Measurements from ENCODE around the gene FXYD6.

The FXYD6 gene

GRCh38 chr11:117876341-117877119 is at the start of gene FXYD6:
FXYD6 (minus strand) TSS chr11:117876658; CDS start chr11:117842776, 33,882 bp downstream.
- TF ChIP-seq CTCF (IDR thresholded peaks at IDR 0.05): no peak

GRCh38 chr11:117925198-117925925 is 48.9 kb upstream of the FXYD6 start:
- TF ChIP-seq CTCF (IDR thresholded peaks at IDR 0.05): no peak

GRCh38 chr11:117924631-117925170 is 48.2 kb upstream of the FXYD6 start:
- TF ChIP-seq CTCF (IDR thresholded peaks at IDR 0.05): no peak

- TF ChIP-seq CTCF (IDR thresholded peaks at IDR 0.05): no peak
These were observed 47.3 kb upstream of the FXYD6 start for GRCh38 chr11:117923773-117924172.

GRCh38 chr11:117923275-117923674 is 46.8 kb upstream of the FXYD6 start:
- no peak for TF ChIP-seq CTCF (IDR thresholded peaks at IDR 0.05)

GRCh38 chr11:117921893-117922292 is 45.4 kb upstream of the FXYD6 start:
- TF ChIP-seq CTCF (IDR thresholded peaks at IDR 0.05): no peak

GRCh38 chr11:117921456-117921855 is 45.0 kb upstream of the FXYD6 start:
- no peak for TF ChIP-seq CTCF (IDR thresholded peaks at IDR 0.05)

All from LNCAP (cell line).